GDM1 (cell line): Measurements from ENCODE around the gene MAML2.

Experiments used
- DNase-seq: peaks from one replicate; lab custom pipeline; 2025; lab: John Stamatoyannopoulos, UW

The MAML2 gene

GRCh38 chr11:96125400-96125799 lies 217.6 kb downstream of the MAML2 start:
- DNase-seq, result no peak

DNA sequence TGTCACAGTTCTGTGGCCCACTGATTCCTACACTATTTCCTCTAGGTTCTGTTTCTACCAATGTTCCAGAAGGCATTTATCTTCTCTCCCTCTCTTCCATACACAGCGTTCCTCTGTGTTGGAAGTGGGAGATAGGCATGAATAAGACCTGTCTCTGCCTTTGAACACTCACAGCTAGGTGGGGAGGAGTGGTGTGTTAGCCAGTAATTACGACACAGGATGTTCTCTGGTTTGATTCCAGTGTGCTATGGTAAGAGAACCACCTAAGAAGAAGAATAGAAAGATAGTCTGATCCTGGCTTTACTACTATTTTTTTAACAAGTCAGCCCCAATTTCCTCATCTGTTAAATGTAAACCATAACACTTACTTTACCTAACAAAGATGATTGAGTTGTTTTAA lies 218.8 kb downstream of the MAML2 start:
- no peak for DNase-seq

DNA sequence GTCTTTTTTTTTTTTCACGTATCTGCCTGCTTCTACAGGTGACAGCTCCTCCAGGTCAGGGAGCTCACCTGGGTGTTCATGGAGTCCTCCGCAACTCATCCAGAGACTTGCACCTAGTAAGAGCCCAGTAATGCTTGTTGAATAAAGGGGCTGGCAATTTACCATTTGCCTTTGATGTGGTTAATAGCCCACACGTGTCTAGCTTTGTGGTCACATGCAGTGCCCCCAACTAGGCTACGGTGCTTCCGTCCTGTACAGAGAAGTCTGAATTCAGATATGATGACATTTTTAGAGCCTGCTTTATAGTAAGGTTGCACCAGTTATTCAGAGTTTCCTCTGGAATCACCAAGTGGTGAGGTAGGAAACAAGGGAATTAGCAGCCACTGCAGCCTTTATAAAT lies 219.7 kb downstream of the MAML2 start:
- no peak for DNase-seq

GRCh38 chr11:96122601-96123074 lies 220.4 kb downstream of the MAML2 start:
- no peak for DNase-seq

- DNase-seq, result no peak
These were observed 223.8 kb downstream of the MAML2 start for GRCh38 chr11:96119211-96119610.

DNA sequence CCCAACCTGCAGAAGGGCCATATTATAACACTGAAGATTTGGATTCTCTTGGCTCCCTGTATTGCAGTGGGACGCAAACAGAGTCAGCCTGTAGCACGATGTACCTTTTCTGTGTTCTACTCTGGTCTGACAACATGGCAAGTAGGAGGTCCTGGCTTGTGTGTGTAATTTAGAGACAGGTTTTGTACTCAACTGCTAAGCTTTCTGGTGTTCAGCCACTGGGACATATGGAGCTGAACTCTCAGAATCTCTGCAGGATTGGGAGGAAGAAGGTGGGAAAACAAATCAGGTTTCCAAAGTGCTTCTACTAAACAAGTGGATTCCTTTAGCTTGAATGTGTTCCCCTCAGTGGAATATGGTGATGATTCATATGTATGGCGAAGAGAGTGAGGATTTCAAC lies 226.6 kb downstream of the MAML2 start:
- DNase-seq, result no peak

DNA sequence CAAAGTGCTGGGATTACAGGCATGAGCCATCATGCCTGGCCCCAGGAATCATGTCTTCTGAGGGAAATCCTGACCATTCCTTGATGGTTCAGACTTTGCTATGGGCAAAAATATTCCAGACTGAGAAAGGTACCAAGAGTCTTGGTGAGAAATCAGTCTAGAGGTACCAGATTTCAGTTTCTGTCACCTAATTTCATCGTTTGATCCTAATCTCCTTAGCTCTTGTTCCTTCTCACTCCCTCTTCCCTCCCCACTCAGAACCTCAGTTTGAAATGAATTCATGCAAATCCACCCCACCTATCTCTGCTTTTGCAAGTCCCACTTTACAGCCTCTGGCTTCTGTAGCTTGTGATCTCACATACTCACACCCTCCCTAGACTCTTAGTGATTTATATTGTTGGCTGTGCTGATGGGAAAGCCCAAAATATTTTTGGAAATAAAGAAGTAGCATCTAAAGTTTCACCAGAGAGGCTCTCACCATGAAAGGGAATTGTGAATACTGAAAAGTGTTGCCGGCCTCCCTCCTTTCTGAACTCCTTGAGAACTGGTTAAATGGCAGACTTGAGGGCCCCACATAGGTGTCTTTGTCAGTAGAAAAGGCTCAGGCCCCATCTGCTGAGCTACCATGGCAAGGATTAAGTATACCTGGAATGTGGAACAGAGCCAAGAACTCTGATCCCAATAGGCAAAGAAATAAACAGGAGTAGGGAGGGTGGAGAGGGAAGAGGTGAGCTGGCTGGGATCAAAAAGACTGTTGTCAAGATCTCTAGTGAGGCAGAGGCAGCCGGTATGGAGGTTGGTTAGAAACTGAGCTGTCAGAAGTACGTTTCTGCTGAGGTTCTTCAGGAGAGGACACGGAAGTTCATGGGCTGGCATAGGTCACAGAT lies 228.6 kb downstream of the MAML2 start:
- DNase-seq, result no peak

GRCh38 chr11:96113193-96113681 lies 229.8 kb downstream of the MAML2 start:
- no peak for DNase-seq

DNA sequence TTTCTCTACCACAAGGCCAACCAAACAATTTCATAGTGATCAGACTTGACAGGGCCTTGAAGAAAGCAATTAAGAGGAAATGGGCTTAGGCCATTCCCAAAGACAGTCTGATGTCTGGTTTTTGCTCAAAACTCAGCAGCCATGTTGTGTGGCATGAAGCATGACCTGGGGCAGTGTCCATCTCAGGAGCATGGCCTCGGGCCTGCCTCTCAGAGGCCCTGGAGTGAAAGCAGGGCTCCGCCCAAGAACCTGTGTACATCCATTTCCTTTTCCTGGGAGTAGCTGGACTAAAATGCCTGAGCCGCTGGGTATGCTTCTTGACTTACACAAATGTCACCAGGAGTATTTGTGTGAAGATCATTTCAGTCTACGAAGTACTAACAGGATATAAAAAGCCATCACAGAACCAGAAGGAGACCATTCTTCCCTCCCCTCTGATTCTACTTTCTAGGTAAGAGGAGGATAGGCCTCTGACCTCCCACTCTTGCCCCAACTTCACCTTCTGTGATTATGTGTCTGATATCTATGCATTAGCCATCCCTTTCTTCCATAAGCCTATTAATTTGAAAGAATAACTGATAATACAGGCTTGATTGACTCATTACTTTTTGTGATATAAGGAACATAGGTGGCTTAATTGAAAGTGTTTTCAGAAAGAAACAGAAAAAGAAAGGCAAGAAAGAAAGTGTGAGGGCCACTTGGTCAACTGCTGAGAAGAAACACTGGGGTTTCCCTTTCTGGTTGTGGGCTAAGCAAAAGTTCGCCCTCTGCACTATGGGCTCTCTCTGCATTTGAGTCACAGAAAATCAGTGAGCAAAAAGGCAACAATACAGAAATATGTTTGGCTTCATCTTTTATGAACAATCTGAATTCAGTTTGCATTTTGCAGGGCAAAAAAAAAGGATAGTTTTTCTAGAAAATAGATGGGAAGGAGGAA lies 230.5 kb downstream of the MAML2 start:
- no peak for DNase-seq

DNA sequence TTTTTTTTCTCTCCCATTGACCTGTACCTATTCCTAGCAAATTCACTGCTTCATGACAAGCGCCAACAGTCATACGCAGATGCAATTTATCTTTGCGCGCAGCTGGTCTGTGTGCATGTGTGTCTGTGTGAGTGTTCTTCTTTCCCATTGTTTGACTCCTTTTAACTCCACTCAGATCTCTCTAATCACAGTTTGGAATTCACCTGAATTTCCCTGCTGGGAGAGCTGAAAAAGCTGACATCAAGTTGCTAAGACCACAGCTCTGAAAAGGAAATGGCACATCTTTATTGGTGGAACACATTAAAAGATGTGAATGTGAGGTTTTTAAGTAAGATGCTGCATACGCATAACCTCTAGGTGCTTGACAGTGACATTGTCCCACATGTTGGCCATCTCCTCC lies 231.7 kb downstream of the MAML2 start:
- DNase-seq, result no peak

DNA sequence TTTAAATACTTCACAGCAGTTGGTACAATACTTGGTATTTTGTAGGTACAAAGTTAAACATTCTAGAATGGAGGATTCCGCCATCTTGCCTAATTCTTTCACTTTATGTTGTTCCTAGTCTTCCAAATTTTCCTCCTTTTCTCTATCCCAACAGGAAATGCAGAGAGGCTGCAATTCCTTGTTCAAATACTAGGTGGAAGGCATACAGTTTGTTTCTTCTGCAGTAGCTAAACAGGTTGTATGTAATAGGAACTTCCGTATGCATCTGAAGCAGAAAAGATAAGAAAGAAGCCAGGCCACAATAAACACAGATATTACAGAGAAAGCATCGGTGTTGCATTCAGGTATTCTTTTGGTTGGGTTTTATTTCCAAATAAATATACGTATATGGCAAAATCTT lies 232.7 kb downstream of the MAML2 start:
- no peak for DNase-seq

DNA sequence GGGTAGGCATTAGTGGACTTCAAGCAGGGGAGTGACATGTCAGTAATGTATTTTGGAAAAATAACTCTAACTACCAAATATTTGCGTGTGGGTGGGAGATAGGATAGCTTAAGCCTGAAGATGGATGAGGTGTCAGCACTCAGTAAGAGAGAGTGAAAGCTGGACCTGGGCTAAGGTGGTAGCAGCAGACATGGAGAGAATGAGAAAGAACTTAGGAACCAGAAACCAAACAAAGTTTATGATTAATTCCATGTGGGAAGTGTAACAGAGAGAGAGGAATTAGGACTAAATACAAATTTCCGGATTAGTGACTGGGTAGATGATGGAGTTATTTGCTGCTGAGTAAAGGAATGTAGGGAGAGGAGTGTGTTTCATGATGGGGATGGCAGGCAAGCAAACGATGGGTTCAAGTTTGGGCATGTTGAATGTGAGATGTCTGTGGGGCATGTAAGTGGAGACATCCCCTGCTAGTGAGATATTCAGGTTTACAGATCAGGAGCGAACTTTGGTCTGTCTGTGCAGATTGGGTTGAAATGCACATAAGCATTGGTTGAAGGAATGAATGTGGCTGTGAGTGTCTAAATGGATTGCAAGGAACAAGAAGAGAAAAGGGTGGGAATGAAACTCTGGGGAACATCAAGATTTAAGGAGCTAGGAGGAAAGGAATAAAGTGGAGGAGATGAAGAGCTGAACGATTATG lies 233.5 kb downstream of the MAML2 start:
- no peak for DNase-seq

GRCh38 chr11:96107143-96107824 lies 235.7 kb downstream of the MAML2 start:
- DNase-seq, result no peak

GRCh38 chr11:96106645-96107044 lies 236.3 kb downstream of the MAML2 start:
- no peak for DNase-seq

GRCh38 chr11:96105944-96106343 lies 237.1 kb downstream of the MAML2 start:
- DNase-seq, result no peak

DNA sequence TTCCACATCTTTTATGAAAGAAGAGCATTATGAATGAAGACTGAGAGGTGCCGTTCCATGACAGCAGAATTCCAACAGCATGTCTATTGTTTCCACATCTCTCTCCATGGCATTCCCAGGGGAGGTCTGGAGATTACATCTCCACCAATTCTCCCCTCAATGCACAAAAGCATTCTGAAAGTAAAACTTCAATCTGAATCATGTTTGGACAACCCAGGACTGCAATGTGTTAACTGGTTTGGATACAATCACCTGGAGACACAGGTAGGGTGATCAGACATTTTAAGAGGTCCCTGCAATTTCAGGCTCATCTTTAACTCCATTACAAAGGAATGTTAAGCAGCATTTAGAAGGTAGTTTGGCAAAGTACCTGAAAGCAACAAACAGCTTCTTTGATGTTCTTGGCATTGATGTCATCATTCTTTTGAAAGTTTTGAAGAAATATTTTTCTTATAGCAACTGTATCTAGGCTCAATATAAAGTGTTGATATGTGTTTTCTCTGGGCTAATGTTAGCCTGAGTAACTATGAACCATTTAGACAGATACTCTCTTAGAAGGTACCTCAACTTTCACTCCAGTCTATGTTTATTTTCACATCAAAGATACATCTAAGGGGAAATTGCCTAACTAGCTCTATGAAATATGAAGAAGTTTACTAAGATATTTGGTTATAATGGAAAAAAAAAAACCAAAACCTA lies 237.6 kb downstream of the MAML2 start:
- no peak for DNase-seq

DNA sequence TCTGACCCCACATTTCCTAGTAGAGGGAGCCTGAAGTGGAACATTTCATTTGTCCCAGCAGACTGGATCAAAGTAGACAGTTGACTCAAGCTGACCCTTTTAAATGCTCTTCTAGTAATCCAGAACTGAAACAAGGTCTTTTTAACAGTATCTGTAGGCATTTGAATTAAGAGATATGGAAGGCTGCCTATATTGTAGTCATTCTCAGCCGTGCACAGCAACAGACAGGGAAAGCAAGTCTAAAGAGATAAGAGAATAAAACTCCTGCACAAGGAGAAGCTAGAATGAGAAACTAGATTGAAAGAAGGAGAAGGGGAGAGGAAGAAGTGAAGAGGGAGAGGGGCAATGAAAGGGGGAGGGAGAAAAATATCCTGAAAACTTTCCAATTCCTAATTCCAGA lies 238.5 kb downstream of the MAML2 start:
- DNase-seq, result no peak

GRCh38 chr11:96103721-96104120 lies 239.3 kb downstream of the MAML2 start:
- DNase-seq, result no peak

DNA sequence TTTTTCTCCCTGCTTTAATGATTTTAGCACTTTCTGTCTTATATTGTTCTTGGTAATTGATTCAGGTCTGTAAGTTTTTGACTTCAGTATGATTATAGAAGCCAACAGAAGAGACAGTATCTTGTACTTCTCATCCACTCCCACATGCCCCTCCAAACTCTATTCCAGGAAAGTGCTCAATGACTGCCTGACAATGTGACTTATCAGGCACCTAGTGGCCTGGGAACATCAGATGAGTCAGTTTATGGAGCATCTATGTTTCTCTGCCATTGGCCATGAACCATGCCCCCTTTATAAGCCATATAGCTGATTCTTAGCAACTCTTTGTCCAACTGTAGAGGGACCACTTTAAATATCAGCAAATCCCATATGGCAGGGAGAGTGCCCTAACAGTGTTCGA lies 239.9 kb downstream of the MAML2 start:
- DNase-seq, result no peak

GRCh38 chr11:96102664-96103078 lies 240.3 kb downstream of the MAML2 start:
- no peak for DNase-seq

- DNase-seq, result no peak
These were observed 241.8 kb downstream of the MAML2 start for GRCh38 chr11:96101146-96101545.
